Spinal cord (tissue), 10 donors: Measurements from ENCODE around the gene HMGXB4. TPM values are rescaled to one million over a fixed set of nuclear protein-coding genes. Genes with fewer than 3 reads are reported as not detected.
A peak's percentile ranks its signal among the peaks of the same experiment; 100 is the strongest.

Experiments
- DNase-seq, 6 donors: peaks; one replicate each; pipeline versions ENCODE4 v3.0.0 to v3.0.0-alpha.2; 2013 to 2015; ENCODE audit warnings: low spot score in 6 of 6, low read depth in 4 of 6
- H3K27ac ChIP-seq: one replicate; pipeline ENCODE4 v1.5.1; 2013; ENCODE audit warnings: low read depth, low read length, control low read depth
- H3K27me3 ChIP-seq: one replicate; pipeline ENCODE4 v1.6.1; 2013; ENCODE audit warnings: low read length; ENCODE audit not compliant: control insufficient read depth, insufficient read depth
- H3K36me3 ChIP-seq: one replicate; pipeline ENCODE4 v1.6.1; 2013; ENCODE audit warnings: low read length; ENCODE audit not compliant: control insufficient read depth, insufficient read depth
- H3K4me1 ChIP-seq: one replicate; pipeline ENCODE4 v1.6.1; 2013; ENCODE audit warnings: low read length; ENCODE audit not compliant: control insufficient read depth, insufficient read depth
- H3K4me3 ChIP-seq: one replicate; pipeline ENCODE4 v1.5.1; 2013; ENCODE audit warnings: low read depth, low read length, control low read depth
- H3K9me3 ChIP-seq: one replicate; pipeline ENCODE4 v1.6.1; 2013; ENCODE audit warnings: low read length; ENCODE audit not compliant: control insufficient read depth, insufficient read depth
- whole genome bisulfite sequencing: methylation state at CpG from one replicate; pipeline ENCODE4 v1.1.5; 2013; ENCODE audit warnings: missing lambda C conversion rate; ENCODE audit not compliant: insufficient coverage; 5-methylcytosine and 5-hydroxymethylcytosine counted together
- polyA plus RNA-seq, 2 donors: library from polyadenylated mRNA; unstranded; fragments of 120-200 nt; gene quantifications; one replicate each; pipeline ENCODE4 v1.2.1, GENCODE V29; 2013; ENCODE audit not compliant: insufficient read length in 2 of 2
- total RNA-seq, 2 donors: library from RNA; depleted of rRNA in 1 of 2; stranded (reverse); fragments of 120-200 nt in 1 of 2; fragments of >200 nt in 1 of 2; gene quantifications; one replicate each; pipeline versions ENCODE4 v1.2.3 to v1.2.4, GENCODE V29; 2013 to 2014
- donor health status: healthy.

The HMGXB4 gene
- total and polyA plus RNA-seq, 4 donors: 13.9 to 25.6 (median 22.0) TPM

GRCh38 chr22:35288116-35288515, 30.8 kb downstream of the HMGXB4 start:
- no peak overlapping the region for H3K4me3 ChIP-seq
- peaks cover 33% of the 10 kb centered on the region for H3K36me3 ChIP-seq
- no peaks in the 10 kb centered on the region for H3K9me3 ChIP-seq
- H3K27ac ChIP-seq: no peak overlapping the region
- WGBS: 100% methylated on average over 1 of the region's 1 CpG
- H3K27me3 ChIP-seq: no peaks in the 10 kb centered on the region
- H3K4me1 ChIP-seq: no peaks in the 10 kb centered on the region
- no peak for DNase-seq

GRCh38 chr22:35292786-35293185, 35.5 kb downstream of the HMGXB4 start:
- Histone ChIP-seq H3K27me3 (no peaks in the 10 kb centered on the region), H3K9me3 (no peaks in the 10 kb centered on the region), H3K4me3 (no peak overlapping the region), H3K36me3 (peaks cover 21% of the 10 kb centered on the region), H3K27ac (no peak overlapping the region), H3K4me1 (no peaks in the 10 kb centered on the region)
- DNase-seq: no peak
- 97% methylated on average over 2 of the region's 3 CpGs for WGBS

- no peaks in the 10 kb centered on the region for H3K9me3 ChIP-seq
- no peak for DNase-seq
- H3K27me3 ChIP-seq: no peaks in the 10 kb centered on the region
- H3K4me3 ChIP-seq: no peak overlapping the region
- peaks cover 7% of the 10 kb centered on the region for H3K36me3 ChIP-seq
- no peak overlapping the region for H3K27ac ChIP-seq
- peaks cover 13% of the 10 kb centered on the region for H3K4me1 ChIP-seq
These were observed 38.8 kb downstream of the HMGXB4 start for GRCh38 chr22:35296051-35296450.

- Histone ChIP-seq H3K4me3 (peak overlapping the region; percentile 92), H3K4me1 (peaks cover 14% of the 10 kb centered on the region), H3K27me3 (no peaks in the 10 kb centered on the region), H3K36me3 (peaks cover 4% of the 10 kb centered on the region), H3K27ac (peak overlapping the region; percentile 95), H3K9me3 (no peaks in the 10 kb centered on the region)
- DNase-seq: peak in 4 of 6 donors; percentile 6 to 84 (median 47)
- WGBS: 5% methylated on average over 10 of the region's 13 CpGs
These were observed 42.0 kb downstream of the HMGXB4 start for GRCh38 chr22:35299217-35299672.

GRCh38 chr22:35299673-35300499, 42.6 kb downstream of the HMGXB4 start, which contains the start of gene TOM1:
TSS of gene TOM1 (plus strand) at chr22:35299894. CDS start at chr22:35299929, 35 bp downstream.
- Histone ChIP-seq H3K4me1 (peaks cover 14% of the 10 kb centered on the region), H3K27me3 (no peaks in the 10 kb centered on the region), H3K4me3 (peak within 1 kb of the TSS; percentile 92), H3K9me3 (no peaks in the 10 kb centered on the region), H3K36me3 (peaks cover 5% of the 10 kb centered on the region), H3K27ac (peak within 1 kb of the TSS; percentile 95)
- WGBS: under 1% methylated on average over 64 of the region's 64 CpGs
- DNase-seq: peak; percentile 98 to 100 (median 100)

- DNase-seq: no peak
- peaks cover 14% of the 10 kb centered on the region for H3K4me1 ChIP-seq
- no peak overlapping the region for H3K27ac ChIP-seq
These were observed 44.1 kb downstream of the HMGXB4 start for GRCh38 chr22:35301372-35301874.

GRCh38 chr22:35303029-35303624, 45.8 kb downstream of the HMGXB4 start:
- H3K36me3 ChIP-seq: peaks cover 7% of the 10 kb centered on the region
- 93% methylated on average over 4 of the region's 5 CpGs for WGBS
- no peak overlapping the region for H3K4me3 ChIP-seq
- no peaks in the 10 kb centered on the region for H3K27me3 ChIP-seq
- DNase-seq: no peak
- peaks cover 18% of the 10 kb centered on the region for H3K4me1 ChIP-seq
- no peaks in the 10 kb centered on the region for H3K9me3 ChIP-seq
- H3K27ac ChIP-seq: no peak overlapping the region

More at GRCh38 chr22:35301372-35301874, 44.1 kb downstream of the HMGXB4 start:
- Histone ChIP-seq H3K27me3 (no peaks in the 10 kb centered on the region), H3K9me3 (no peaks in the 10 kb centered on the region), H3K36me3 (peaks cover 7% of the 10 kb centered on the region), H3K4me3 (no peak overlapping the region)
- WGBS: 92% methylated on average over 16 of the region's 17 CpGs

GRCh38 chr22:35305525-35306070, 48.3 kb downstream of the HMGXB4 start:
- Histone ChIP-seq H3K4me1 (peaks cover 10% of the 10 kb centered on the region), H3K4me3 (no peak overlapping the region), H3K36me3 (peaks cover 2% of the 10 kb centered on the region), H3K27me3 (no peaks in the 10 kb centered on the region), H3K27ac (no peak overlapping the region), H3K9me3 (no peaks in the 10 kb centered on the region)
- no peak for DNase-seq
- 84% methylated on average over 7 of the region's 8 CpGs for WGBS

GRCh38 chr22:35306350-35306967, 49.2 kb downstream of the HMGXB4 start:
- H3K27ac ChIP-seq: no peak overlapping the region
- 100% methylated on average over 1 of the region's 4 CpGs for WGBS
- H3K36me3 ChIP-seq: peaks cover 5% of the 10 kb centered on the region
- H3K9me3 ChIP-seq: no peaks in the 10 kb centered on the region
- no peak overlapping the region for H3K4me3 ChIP-seq
- DNase-seq: no peak
- H3K27me3 ChIP-seq: no peaks in the 10 kb centered on the region
- peaks cover 4% of the 10 kb centered on the region for H3K4me1 ChIP-seq
